ENCODE data around the gene FER. TPM values are rescaled to one million over a fixed set of nuclear protein-coding genes. Genes with fewer than 3 reads are reported as not detected.

Gene FER
- total and polyA plus RNA-seq, 10 of the 15 experiments (the other 5 are each of a cell fraction or from before 2014, with no cell fraction given): 4.4 to 19.1 (median 9.6) TPM

DNA sequence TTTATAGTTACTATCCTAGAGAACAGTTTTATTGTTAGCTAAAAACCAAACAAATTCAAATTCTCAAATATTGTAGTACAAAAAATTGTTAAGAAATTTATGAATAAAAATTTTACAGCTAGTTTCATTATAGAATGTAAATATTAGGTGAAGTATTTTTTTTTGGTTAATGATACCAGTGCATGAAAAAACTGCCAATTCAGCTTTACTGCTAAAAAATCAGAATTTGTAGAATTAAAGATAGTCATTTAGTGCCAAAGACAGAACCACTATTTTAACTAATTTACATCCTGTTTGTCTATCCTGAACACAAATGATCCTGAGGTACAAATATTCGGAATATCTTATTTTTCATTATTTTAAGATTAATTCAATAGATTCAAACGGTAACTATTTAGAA lies 202.6 kb downstream of the FER start:
- in situ Hi-C loops (cut with MboI) (no loop called here), intact Hi-C loops (cut with micrococcal nuclease; ENCODE audit: unreplicated experiment) (no loop called here)
- Histone ChIP-seq H3K36me3 (ENCODE audit: control insufficient read depth in 2 of 2, insufficient read depth in 2 of 2, low read length in 1 of 2) (no peaks in the 10 kb centered on the region), H3K4me2 (ENCODE audit: control insufficient read depth, insufficient read depth) (no peak overlapping the region), H3K9me3 (replicated peaks; ENCODE audit: control insufficient read depth, insufficient read depth, low read length) (no peaks in the 10 kb centered on the region), H4K20me1 (ENCODE audit: control insufficient read depth, insufficient read depth) (no peaks in the 10 kb centered on the region), H3K4me3 (no peak overlapping the region), H2AFZ (ENCODE audit: control insufficient read depth, low read depth, low read length) (no peak overlapping the region), H3K4me1 (ENCODE audit: control insufficient read depth, insufficient read depth, low read length) (no peaks in the 10 kb centered on the region), H3K27ac (ENCODE audit: control insufficient read depth, insufficient read depth) (no peak overlapping the region), H3K27me3 (replicated peaks in 1 of 2; ENCODE audit: control insufficient read depth in 2 of 2, insufficient read depth in 2 of 2, low read length in 1 of 2) (no peaks in the 10 kb centered on the region), H3K79me2 (ENCODE audit: control insufficient read depth, insufficient read depth, low read length) (no peaks in the 10 kb centered on the region), H3K9ac (ENCODE audit: control insufficient read depth, insufficient read depth, low read length) (no peak overlapping the region)
- ChIA-PET SMC1A (ENCODE audit: uncharacterized antibody, unreplicated experiment) (no interaction called here), RAD21 (ENCODE audit: unreplicated experiment) (no interaction called here), POLR2A (no interaction called here), CTCF (no interaction called here)
- no peak for DNase-seq (ENCODE audit: low read depth, low spot score)
- no peak for ATAC-seq
- FAIRE-seq: no peak
- 100% methylated on average over 2 of the region's 2 CpGs for WGBS (ENCODE audit: insufficient coverage, insufficient replicate concordance, low lambda C conversion rate, missing lambda C conversion rate)
- TF ChIP-seq SMC3 (IDR thresholded peaks at IDR 0.05; ENCODE audit: borderline replicate concordance, low read length) (no peak), BCL11A (IDR thresholded peaks at IDR 0.05; ENCODE audit: low read depth, low read length) (no peak), CEBPZ (IDR thresholded peaks at IDR 0.05; ENCODE audit: low read depth, low read length) (no peak), RELA (IDR thresholded peaks at IDR 0.05; ENCODE audit: borderline replicate concordance, partially characterized antibody) (no peak), FOXK2 (IDR thresholded peaks at IDR 0.05) (no peak), EGR1 (IDR thresholded peaks at IDR 0.05; ENCODE audit: borderline replicate concordance in 1 of 2, low read depth in 2 of 2, low read length in 2 of 2) (no peak), ZNF384 (IDR thresholded peaks at IDR 0.05; ENCODE audit: borderline replicate concordance, low read depth, low read length) (no peak)
- TF ChIP-seq, protein P1, sequence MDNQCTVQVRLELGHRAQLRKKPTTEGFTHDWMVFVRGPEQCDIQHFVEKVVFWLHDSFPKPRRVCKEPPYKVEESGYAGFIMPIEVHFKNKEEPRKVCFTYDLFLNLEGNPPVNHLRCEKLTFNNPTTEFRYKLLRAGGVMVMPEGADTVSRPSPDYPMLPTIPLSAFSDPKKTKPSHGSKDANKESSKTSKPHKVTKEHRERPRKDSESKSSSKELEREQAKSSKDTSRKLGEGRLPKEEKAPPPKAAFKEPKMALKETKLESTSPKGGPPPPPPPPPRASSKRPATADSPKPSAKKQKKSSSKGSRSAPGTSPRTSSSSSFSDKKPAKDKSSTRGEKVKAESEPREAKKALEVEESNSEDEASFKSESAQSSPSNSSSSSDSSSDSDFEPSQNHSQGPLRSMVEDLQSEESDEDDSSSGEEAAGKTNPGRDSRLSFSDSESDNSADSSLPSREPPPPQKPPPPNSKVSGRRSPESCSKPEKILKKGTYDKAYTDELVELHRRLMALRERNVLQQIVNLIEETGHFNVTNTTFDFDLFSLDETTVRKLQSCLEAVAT (IDR thresholded peaks at IDR 0.05): no peak
- no TSS peak for BruUV-seq (replicated peaks)
